HepG2 (cell line): ENCODE measurements around the gene DGCR8. TPM values are rescaled to one million over a fixed set of nuclear protein-coding genes. Genes with fewer than 3 reads are reported as not detected.

Source experiments
- AKAP8 ChIP-seq: sonication (generic); formaldehyde crosslinking; IDR thresholded peaks from 2 replicates; pipeline ENCODE4 v1.5.1; 2020; ENCODE audit warnings: mild to moderate bottlenecking, missing genetic modification reagents
- FOXA1 ChIP-seq, 2 experiments: fragments of 450-650 bp in 1 of 2; sonication (generic) in 1 of 2; formaldehyde crosslinking in 1 of 2; IDR thresholded peaks; 2 replicates each; pipeline versions ENCODE4 v1.4.0 to v1.6.1; 2016 to 2020; ENCODE audit warnings: missing genetic modification reagents in 1 of 2
- GATAD2A ChIP-seq: IDR thresholded peaks from 2 replicates; pipeline ENCODE4 v1.6.1; 2016
- HMG20A ChIP-seq: IDR thresholded peaks from 2 replicates; pipeline ENCODE4 v1.6.1; 2016; ENCODE audit warnings: borderline replicate concordance
- MED1 ChIP-seq: sonication (generic); formaldehyde crosslinking; IDR thresholded peaks from 2 replicates; pipeline ENCODE4 v1.4.0; 2020; ENCODE audit warnings: missing genetic modification reagents
- RERE ChIP-seq: IDR thresholded peaks from 2 replicates; pipeline ENCODE4 v1.6.1; 2016; ENCODE audit warnings: low read depth, missing genetic modification reagents, missing compliant biosample characterization
- TERF1 ChIP-seq: sonication (generic); formaldehyde crosslinking; IDR thresholded peaks from 2 replicates; pipeline ENCODE4 v1.8.0; 2022; ENCODE audit warnings: mild to moderate bottlenecking, missing genetic modification reagents, moderate library complexity
- TOE1 ChIP-seq: sonication (generic); formaldehyde crosslinking; IDR thresholded peaks from 2 replicates; pipeline ENCODE4 v1.4.0; 2020; ENCODE audit warnings: mild to moderate bottlenecking, missing genetic modification reagents
- ZKSCAN8 ChIP-seq: IDR thresholded peaks from 2 replicates; pipeline ENCODE4 v1.6.1; 2016; ENCODE audit warnings: borderline replicate concordance, missing genetic modification reagents, missing compliant biosample characterization
- ZNF180 ChIP-seq: sonication (generic); formaldehyde crosslinking; IDR thresholded peaks from 2 replicates; pipeline ENCODE4 v1.4.0; 2020; ENCODE audit warnings: low read depth, missing genetic modification reagents, borderline replicate concordance
- ZSCAN20 ChIP-seq: sonication (generic); formaldehyde crosslinking; IDR thresholded peaks from 2 replicates; pipeline ENCODE4 v1.4.0; 2020; ENCODE audit warnings: missing genetic modification reagents, mild to moderate bottlenecking, borderline replicate concordance
- polyA plus RNA-seq, 8 experiments: library from polyadenylated mRNA; depleted of rRNA in 3 of 8; stranded (reverse) in 7 of 8; unstranded in 1 of 8; fragments of >200 nt; fragmentation: Illumina TruSeq in 4 of 8; extraction: Trizol in 4 of 8; gene quantifications; 2 replicates each; pipeline versions ENCODE4 v1.2.1 to v1.2.3, GENCODE V29; 2011 to 2016; ENCODE audit warnings: low read depth in 4 of 8, missing spikeins in 1 of 8, mixed read lengths in 1 of 8; ENCODE audit not compliant: insufficient read depth in 1 of 8
- total RNA-seq, 5 experiments: library from RNA; depleted of rRNA; stranded (reverse); fragments of >200 nt; fragmentation: Illumina TruSeq; extraction: Trizol; gene quantifications; 2 replicates each; pipeline ENCODE4 v1.2.3, GENCODE V29; 2016; ENCODE audit warnings: low read depth in 1 of 5
- TF ChIP-seq, protein P1 (sequence below): IDR thresholded peaks from 2 replicates; pipeline ENCODE4 v1.6.1; 2012; ENCODE audit warnings: low read length, improper control_type of control experiment
- TF ChIP-seq, protein P2 (sequence below): sonication (generic); formaldehyde crosslinking; IDR thresholded peaks from 2 replicates; pipeline ENCODE4 v1.8.0; 2022; ENCODE audit warnings: low read depth, missing genetic modification reagents
- TF ChIP-seq, protein P3 (sequence below): sonication (generic); formaldehyde crosslinking; conservative IDR thresholded peaks from 2 replicates; pipeline ENCODE4 v1.4.0; 2020; ENCODE audit warnings: missing genetic modification reagents

DGCR8 gene
- total and polyA plus RNA-seq, 2 of the 13 experiments (the other 11 are each of a cell fraction or from before 2014, with no cell fraction given): 10.2 to 23.2 TPM

DNA sequence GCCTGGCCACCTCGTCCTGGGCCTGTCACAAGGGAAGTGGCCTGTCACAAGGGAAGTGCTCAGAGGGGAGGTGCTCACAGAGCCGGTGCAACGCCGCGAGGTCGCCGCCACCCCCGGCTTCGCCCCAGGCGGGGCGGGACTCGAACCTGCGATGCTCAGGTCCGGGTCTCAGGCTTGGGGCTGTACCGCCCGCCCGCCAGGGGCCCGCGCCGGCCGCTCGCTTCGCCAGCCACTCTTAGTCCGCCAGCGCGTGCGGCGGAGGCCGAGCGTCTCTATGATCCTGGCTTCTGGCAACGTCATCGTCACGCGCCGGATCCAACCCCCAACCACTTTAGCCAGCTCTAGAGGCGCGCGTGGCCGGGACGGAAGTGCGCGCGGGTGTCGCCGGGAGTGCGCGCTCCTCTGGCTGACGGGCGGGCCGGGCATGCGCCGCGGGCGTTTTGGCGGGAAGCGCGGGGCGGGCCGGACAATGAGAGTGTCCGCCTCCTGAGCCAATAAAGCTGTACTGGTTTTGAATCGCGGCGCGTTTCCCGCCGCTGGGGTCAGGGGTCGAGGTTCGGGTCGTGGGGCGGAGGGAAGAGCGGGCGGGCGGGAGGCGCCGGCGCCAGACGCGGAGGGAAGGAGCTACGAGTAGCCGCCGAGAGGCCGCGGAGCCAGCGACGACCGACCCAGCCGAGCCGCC is 37.1 kb downstream of the DGCR8 start, which contains the start of gene TRMT2A (continued):
- TF ChIP-seq, protein P1, sequence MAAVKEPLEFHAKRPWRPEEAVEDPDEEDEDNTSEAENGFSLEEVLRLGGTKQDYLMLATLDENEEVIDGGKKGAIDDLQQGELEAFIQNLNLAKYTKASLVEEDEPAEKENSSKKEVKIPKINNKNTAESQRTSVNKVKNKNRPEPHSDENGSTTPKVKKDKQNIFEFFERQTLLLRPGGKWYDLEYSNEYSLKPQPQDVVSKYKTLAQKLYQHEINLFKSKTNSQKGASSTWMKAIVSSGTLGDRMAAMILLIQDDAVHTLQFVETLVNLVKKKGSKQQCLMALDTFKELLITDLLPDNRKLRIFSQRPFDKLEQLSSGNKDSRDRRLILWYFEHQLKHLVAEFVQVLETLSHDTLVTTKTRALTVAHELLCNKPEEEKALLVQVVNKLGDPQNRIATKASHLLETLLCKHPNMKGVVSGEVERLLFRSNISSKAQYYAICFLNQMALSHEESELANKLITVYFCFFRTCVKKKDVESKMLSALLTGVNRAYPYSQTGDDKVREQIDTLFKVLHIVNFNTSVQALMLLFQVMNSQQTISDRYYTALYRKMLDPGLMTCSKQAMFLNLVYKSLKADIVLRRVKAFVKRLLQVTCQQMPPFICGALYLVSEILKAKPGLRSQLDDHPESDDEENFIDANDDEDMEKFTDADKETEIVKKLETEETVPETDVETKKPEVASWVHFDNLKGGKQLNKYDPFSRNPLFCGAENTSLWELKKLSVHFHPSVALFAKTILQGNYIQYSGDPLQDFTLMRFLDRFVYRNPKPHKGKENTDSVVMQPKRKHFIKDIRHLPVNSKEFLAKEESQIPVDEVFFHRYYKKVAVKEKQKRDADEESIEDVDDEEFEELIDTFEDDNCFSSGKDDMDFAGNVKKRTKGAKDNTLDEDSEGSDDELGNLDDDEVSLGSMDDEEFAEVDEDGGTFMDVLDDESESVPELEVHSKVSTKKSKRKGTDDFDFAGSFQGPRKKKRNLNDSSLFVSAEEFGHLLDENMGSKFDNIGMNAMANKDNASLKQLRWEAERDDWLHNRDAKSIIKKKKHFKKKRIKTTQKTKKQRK: no peak
- TF ChIP-seq MED1 (CRISPR knock-in tag) (peak; percentile 84), TERF1 (CRISPR knock-in tag) (no peak), AKAP8 (CRISPR knock-in tag) (no peak; the same call in 1 of the 2 replicates), ZNF180 (CRISPR knock-in tag) (no peak), RERE (peak; percentile 30; the same call in 1 of the 2 replicates), GATAD2A (no peak), HMG20A (CRISPR knock-in tag) (no peak), ZKSCAN8 (peak; percentile 21; the same call in 1 of the 2 replicates), TOE1 (no peak), FOXA1 (IDR thresholded peaks at IDR 0.05) (no peak), FOXA1 (CRISPR knock-in tag; IDR thresholded peaks at IDR 0.05) (no peak; the same call in 1 of the 2 replicates), ZSCAN20 (CRISPR knock-in tag) (no peak; the same call in 1 of the 2 replicates)
- TF ChIP-seq, protein P2, sequence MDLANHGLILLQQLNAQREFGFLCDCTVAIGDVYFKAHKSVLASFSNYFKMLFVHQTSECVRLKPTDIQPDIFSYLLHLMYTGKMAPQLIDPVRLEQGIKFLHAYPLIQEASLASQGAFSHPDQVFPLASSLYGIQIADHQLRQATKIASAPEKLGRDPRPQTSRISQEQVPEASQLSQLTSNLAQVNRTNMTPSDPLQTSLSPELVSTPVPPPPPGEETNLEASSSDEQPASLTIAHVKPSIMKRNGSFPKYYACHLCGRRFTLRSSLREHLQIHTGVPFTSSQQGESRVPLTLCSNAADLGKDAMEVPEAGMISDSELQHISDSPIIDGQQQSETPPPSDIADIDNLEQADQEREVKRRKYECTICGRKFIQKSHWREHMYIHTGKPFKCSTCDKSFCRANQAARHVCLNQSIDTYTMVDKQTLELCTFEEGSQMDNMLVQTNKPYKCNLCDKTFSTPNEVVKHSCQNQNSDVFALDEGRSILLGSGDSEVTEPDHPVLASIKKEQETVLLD (CRISPR knock-in tag): peak; percentile 99
- TF ChIP-seq, protein P3, sequence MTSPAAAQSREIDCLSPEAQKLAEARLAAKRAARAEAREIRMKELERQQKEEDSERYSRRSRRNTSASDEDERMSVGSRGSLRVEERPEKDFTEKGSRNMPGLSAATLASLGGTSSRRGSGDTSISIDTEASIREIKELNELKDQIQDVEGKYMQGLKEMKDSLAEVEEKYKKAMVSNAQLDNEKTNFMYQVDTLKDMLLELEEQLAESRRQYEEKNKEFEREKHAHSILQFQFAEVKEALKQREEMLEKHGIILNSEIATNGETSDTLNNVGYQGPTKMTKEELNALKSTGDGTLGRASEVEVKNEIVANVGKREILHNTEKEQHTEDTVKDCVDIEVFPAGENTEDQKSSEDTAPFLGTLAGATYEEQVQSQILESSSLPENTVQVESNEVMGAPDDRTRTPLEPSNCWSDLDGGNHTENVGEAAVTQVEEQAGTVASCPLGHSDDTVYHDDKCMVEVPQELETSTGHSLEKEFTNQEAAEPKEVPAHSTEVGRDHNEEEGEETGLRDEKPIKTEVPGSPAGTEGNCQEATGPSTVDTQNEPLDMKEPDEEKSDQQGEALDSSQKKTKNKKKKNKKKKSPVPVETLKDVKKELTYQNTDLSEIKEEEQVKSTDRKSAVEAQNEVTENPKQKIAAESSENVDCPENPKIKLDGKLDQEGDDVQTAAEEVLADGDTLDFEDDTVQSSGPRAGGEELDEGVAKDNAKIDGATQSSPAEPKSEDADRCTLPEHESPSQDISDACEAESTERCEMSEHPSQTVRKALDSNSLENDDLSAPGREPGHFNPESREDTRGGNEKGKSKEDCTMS (CRISPR knock-in tag): no peak
